HCT116 (cell line): ENCODE results near the gene EXD2. TPM values are rescaled to one million over a fixed set of nuclear protein-coding genes. Genes with fewer than 3 reads are reported as not detected.

Experiments
- ATAC-seq: fragments of 200-7000 bp; cut with Tn5 transposase; 2 replicates; pipeline ENCODE4 v1.9.1; 2020; ENCODE audit warnings: mild to moderate bottlenecking, moderate library complexity
- BruUV-seq: library from RNA; stranded (reverse); fragments of 400-500 nt; replicated peaks from 2 replicates; lab custom pipeline; 2021; lab: Mats Ljungman, UMichigan
- CTCF ChIA-PET: fragments of 300-600 bp; sonication (Branson Sonifier 250); formaldehyde crosslinking; loops from one replicate; lab custom pipeline; 2021; ENCODE audit warnings: antibody characterized with exemption; lab: Charles Lee
- POLR2A ChIA-PET: fragments of 300-600, 350-600 bp; sonication (Branson Sonifier 250); formaldehyde crosslinking; loops from one replicate; lab custom pipeline; 2021; ENCODE audit warnings: antibody characterized with exemption; lab: Charles Lee
- RAD21 ChIA-PET, 2 experiments: fragments of 300-600 bp; sonication (Branson Sonifier 250); formaldehyde crosslinking; loops; one replicate each; lab custom pipeline; 2023; ENCODE audit warnings: low total read pairs in 2 of 2; ENCODE audit not compliant: uncharacterized antibody in 2 of 2, unreplicated experiment in 2 of 2, low non-redundant PET in 1 of 2; lab: Charles Lee
- DNase-seq: peaks from one replicate; pipeline ENCODE4 v3.0.0-alpha.2; 2010; ENCODE audit warnings: low read depth, low spot score
- H2AFZ ChIP-seq: fragments of 200-600 bp; shearing (Covaris generic), sonication (generic); 2 replicates; pipeline ENCODE4 v1.6.1; 2017; ENCODE audit warnings: low read depth, mixed run types, mixed read lengths, antibody characterized with exemption, low read length; ENCODE audit not compliant: poor library complexity, severe bottlenecking
- H3K27ac ChIP-seq: 2 replicates; pipeline ENCODE4 v1.5.1; 2012; ENCODE audit warnings: low read depth, low read length
- H3K27me3 ChIP-seq: fragments of 200-600 bp; sonication (generic); 2 replicates; pipeline ENCODE4 v1.6.1; 2016; ENCODE audit warnings: mixed run types, low read length, mixed read lengths; ENCODE audit not compliant: insufficient read depth
- H3K36me3 ChIP-seq, 2 experiments: fragments of 200-500 bp in 1 of 2; fragments of 200-600 bp in 1 of 2; sonication (Bioruptor generic) in 1 of 2; sonication (generic) in 1 of 2; 2 replicates each; pipeline versions ENCODE4 v1.5.1 to v1.6.1; 2014 to 2016; ENCODE audit warnings: low read length in 2 of 2, inconsistent platforms in 1 of 2, mixed read lengths in 1 of 2, mixed run types in 1 of 2; ENCODE audit not compliant: insufficient read depth in 2 of 2, control insufficient read depth in 1 of 2
- H3K4me1 ChIP-seq, 2 experiments: fragments of 200-600 bp in 1 of 2; sonication (generic) in 1 of 2; 2 replicates each; pipeline versions ENCODE4 v1.5.1 to v1.6.1; 2012 to 2017; ENCODE audit warnings: low read length in 2 of 2, inconsistent platforms in 1 of 2, mild to moderate bottlenecking in 1 of 2, mixed read lengths in 1 of 2, mixed run types in 1 of 2, moderate library complexity in 1 of 2; ENCODE audit not compliant: insufficient read depth in 2 of 2, control insufficient read depth in 1 of 2
- H3K4me2 ChIP-seq: fragments of 200-600 bp; sonication (generic); 2 replicates; pipeline ENCODE4 v1.6.1; 2017; ENCODE audit warnings: mixed run types, low read length, mixed read lengths
- H3K4me3 ChIP-seq, 2 experiments: fragments of 200-600 bp in 1 of 2; sonication (generic) in 1 of 2; replicated peaks in 1 of 2; 2 replicates each; pipeline ENCODE4 v1.5.1; 2011 to 2016; ENCODE audit warnings: low read length in 2 of 2, control low read depth in 1 of 2, low read depth in 1 of 2, mild to moderate bottlenecking in 1 of 2, mixed read lengths in 1 of 2, mixed run types in 1 of 2
- H3K79me2 ChIP-seq: fragments of 200-600 bp; sonication (generic); 2 replicates; pipeline ENCODE4 v1.6.1; 2017; ENCODE audit warnings: mild to moderate bottlenecking, mixed run types, low read length, moderate library complexity, mixed read lengths; ENCODE audit not compliant: insufficient read depth
- H3K9ac ChIP-seq: fragments of 200-600 bp; sonication (generic); 2 replicates; pipeline ENCODE4 v1.6.1; 2016; ENCODE audit warnings: low read length, mixed read lengths
- H3K9me2 ChIP-seq: fragments of 200-600 bp; sonication (generic), shearing (Covaris generic); 2 replicates; pipeline ENCODE4 v1.6.1; 2017; ENCODE audit warnings: mixed run types, mild to moderate bottlenecking, moderate library complexity; ENCODE audit not compliant: insufficient read depth
- H3K9me3 ChIP-seq, 2 experiments: fragments of 200-500 bp in 1 of 2; fragments of 200-600 bp in 1 of 2; sonication (Bioruptor generic) in 1 of 2; sonication (generic) in 1 of 2; 2 replicates each; pipeline ENCODE4 v1.6.1; 2014 to 2017; ENCODE audit warnings: low read length in 2 of 2, mixed read lengths in 2 of 2, inconsistent platforms in 1 of 2, low read depth in 1 of 2, mild to moderate bottlenecking in 1 of 2, mixed run types in 1 of 2, moderate library complexity in 1 of 2; ENCODE audit not compliant: control insufficient read depth in 1 of 2, insufficient read depth in 1 of 2
- H4K20me1 ChIP-seq: fragments of 200-600 bp; sonication (generic), shearing (Covaris generic); 2 replicates; pipeline ENCODE4 v1.6.1; 2017; ENCODE audit warnings: mixed run types, mild to moderate bottlenecking, moderate library complexity; ENCODE audit not compliant: insufficient read depth
- ELF1 ChIP-seq: IDR thresholded peaks from 2 replicates; pipeline ENCODE4 v1.6.1; 2012; ENCODE audit warnings: low read depth, borderline replicate concordance
- EZH2 ChIP-seq: fragments of 200-600 bp; sonication (generic); IDR thresholded peaks from 2 replicates; pipeline ENCODE4 v1.6.1; 2017; ENCODE audit warnings: antibody characterized with exemption, mixed run types
- JUND ChIP-seq: IDR thresholded peaks from 2 replicates; pipeline ENCODE4 v1.6.1; 2012
- MAX ChIP-seq: IDR thresholded peaks from 2 replicates; pipeline ENCODE4 v1.6.1; 2012
- POLR2AphosphoS5 ChIP-seq: IDR thresholded peaks from 2 replicates; pipeline ENCODE4 v1.6.1; 2011; ENCODE audit warnings: mild to moderate bottlenecking, low read depth, low read length, moderate library complexity
- SIN3A ChIP-seq: IDR thresholded peaks from 2 replicates; pipeline ENCODE4 v1.6.1; 2012; ENCODE audit warnings: low read depth
- SP1 ChIP-seq: IDR thresholded peaks from 2 replicates; pipeline ENCODE4 v1.6.1; 2012; ENCODE audit warnings: low read depth
- SRF ChIP-seq: IDR thresholded peaks from 2 replicates; pipeline ENCODE4 v1.6.1; 2012; ENCODE audit warnings: low read depth
- TCF7L2 ChIP-seq: IDR thresholded peaks from 2 replicates; pipeline ENCODE4 v1.7.0; 2011; ENCODE audit warnings: borderline replicate concordance, inconsistent platforms; ENCODE audit not compliant: insufficient read depth, insufficient read length; ENCODE audit errors: extremely low read depth
- ZBTB33 ChIP-seq: IDR thresholded peaks from 2 replicates; pipeline ENCODE4 v1.6.1; 2011; ENCODE audit warnings: mild to moderate bottlenecking, low read length, moderate library complexity; ENCODE audit not compliant: insufficient replicate concordance; ENCODE audit errors: extremely low read depth
- intact Hi-C: fragments of 100-400 bp; cut with micrococcal nuclease; formaldehyde crosslinking; loops from 2 replicates; pipeline ENCODE4 v1.10.0; 2022
- total RNA-seq: library from RNA; stranded (reverse); gene quantifications from one replicate; pipeline ENCODE4 v1.2.1, GENCODE V29; 2021; ENCODE audit not compliant: unreplicated experiment
- TF ChIP-seq, protein P1 (sequence below), 3 experiments: fragments of 200-600 bp in 1 of 3; sonication (generic) in 1 of 3; IDR thresholded peaks in 2 of 3; conservative IDR thresholded peaks in 1 of 3; 2 replicates each; pipeline ENCODE4 v1.5.1; 2012 to 2017; ENCODE audit warnings: low read depth in 2 of 3, low read length in 2 of 3, antibody characterized with exemption in 1 of 3, borderline replicate concordance in 1 of 3, control low read depth in 1 of 3, mild to moderate bottlenecking in 1 of 3, mixed read lengths in 1 of 3, mixed run types in 1 of 3, moderate library complexity in 1 of 3; ENCODE audit not compliant: insufficient read depth in 1 of 3

Gene EXD2
- total RNA-seq, 1 experiment from 2014 or later, result 20.2 TPM

- Histone ChIP-seq H4K20me1 (no peaks in the 10 kb centered on the region), H3K4me2 (no peak overlapping the region), H3K27ac (no peak overlapping the region), H3K4me3 (no peak overlapping the region), H3K27me3 (peaks cover 10% of the 10 kb centered on the region; the same call in 1 of the 2 replicates), H2AFZ (no peak overlapping the region), H3K9me2 (no peaks in the 10 kb centered on the region), H3K79me2 (no peaks in the 10 kb centered on the region), H3K9ac (no peak overlapping the region), H3K36me3 (no peaks in the 10 kb centered on the region), H3K4me1 (peaks cover 0 to 5% of the 10 kb centered on the region in 2 experiments; a peak in 2 of 4 replicates), H3K9me3 (no peaks in the 10 kb centered on the region)
- ChIA-PET CTCF (interaction anchor here (1.0 to 1.3 kb wide), 2 partner anchors 15 to 202 kb away, joined by 3 to 4 read pairs; no protein-coding TSS in a partner anchor), POLR2A (interaction anchor here (0.6 kb wide), 1 partner anchor 70 kb away, joined by 3 read pairs; no protein-coding TSS in a partner anchor), RAD21 (no interaction called here)
- TF ChIP-seq SRF, result no peak
- TF ChIP-seq ELF1, result no peak
- TF ChIP-seq SP1, result no peak
- no peak for TF ChIP-seq MAX
- no peak for TF ChIP-seq JUND
- TF ChIP-seq SIN3A, result no peak
- TF ChIP-seq ZBTB33, result no peak
- no peak for TF ChIP-seq TCF7L2
- TF ChIP-seq, protein P1, sequence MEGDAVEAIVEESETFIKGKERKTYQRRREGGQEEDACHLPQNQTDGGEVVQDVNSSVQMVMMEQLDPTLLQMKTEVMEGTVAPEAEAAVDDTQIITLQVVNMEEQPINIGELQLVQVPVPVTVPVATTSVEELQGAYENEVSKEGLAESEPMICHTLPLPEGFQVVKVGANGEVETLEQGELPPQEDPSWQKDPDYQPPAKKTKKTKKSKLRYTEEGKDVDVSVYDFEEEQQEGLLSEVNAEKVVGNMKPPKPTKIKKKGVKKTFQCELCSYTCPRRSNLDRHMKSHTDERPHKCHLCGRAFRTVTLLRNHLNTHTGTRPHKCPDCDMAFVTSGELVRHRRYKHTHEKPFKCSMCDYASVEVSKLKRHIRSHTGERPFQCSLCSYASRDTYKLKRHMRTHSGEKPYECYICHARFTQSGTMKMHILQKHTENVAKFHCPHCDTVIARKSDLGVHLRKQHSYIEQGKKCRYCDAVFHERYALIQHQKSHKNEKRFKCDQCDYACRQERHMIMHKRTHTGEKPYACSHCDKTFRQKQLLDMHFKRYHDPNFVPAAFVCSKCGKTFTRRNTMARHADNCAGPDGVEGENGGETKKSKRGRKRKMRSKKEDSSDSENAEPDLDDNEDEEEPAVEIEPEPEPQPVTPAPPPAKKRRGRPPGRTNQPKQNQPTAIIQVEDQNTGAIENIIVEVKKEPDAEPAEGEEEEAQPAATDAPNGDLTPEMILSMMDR (IDR thresholded peaks at IDR 0.05 in 2 of 3, conservative IDR thresholded peaks at IDR 0.05 in 1 of 3; ENCODE audit: borderline replicate concordance in 1 of 3, insufficient read depth in 1 of 3, low read depth in 2 of 3, low read length in 2 of 3), result no peak
- TF ChIP-seq POLR2AphosphoS5, result no peak
- no peak for TF ChIP-seq EZH2
- DNase-seq (no peak), ATAC-seq (no peak)
- BruUV-seq, result no TSS peak
- intact Hi-C loops, result no loop called here
Measured at GRCh38 chr14:69260190-69260860, 69.0 kb downstream of the EXD2 start.
